Thyroid gland (tissue), 4 donors: Measurements from ENCODE around the gene NEDD4L. TPM values are rescaled to one million over a fixed set of nuclear protein-coding genes. Genes with fewer than 3 reads are reported as not detected.
A peak's percentile ranks its signal among the peaks of the same experiment; 100 is the strongest.

Experiments used
- DNase-seq, 2 donors: peaks; one replicate each; pipeline ENCODE4 v3.0.0-alpha.2; 2019
- H3K27ac ChIP-seq, 3 donors: fragments of 200-600 bp; sonication (generic); 1 replicate in 2 of 3; 2 replicates in 1 of 3; pipeline ENCODE4 v1.5.1; 2016 to 2019; ENCODE audit warnings: mild to moderate bottlenecking in 1 of 3, moderate library complexity in 1 of 3
- H3K27me3 ChIP-seq: fragments of 200-600 bp; sonication (generic); one replicate; pipeline ENCODE4 v1.5.1; 2019
- H3K36me3 ChIP-seq, 2 donors: fragments of 200-600 bp; sonication (generic); one replicate each; pipeline ENCODE4 v1.5.1; 2016 to 2019
- H3K4me1 ChIP-seq, 2 donors: fragments of 200-600 bp; sonication (generic); one replicate each; pipeline ENCODE4 v1.5.1; 2017 to 2019
- H3K4me3 ChIP-seq, 3 donors: fragments of 200-600 bp; sonication (generic); replicated peaks in 1 of 3; 1 replicate in 2 of 3; 2 replicates in 1 of 3; pipeline ENCODE4 v1.5.1; 2016; ENCODE audit warnings: mild to moderate bottlenecking in 1 of 3
- H3K9me3 ChIP-seq: fragments of 200-600 bp; sonication (generic); one replicate; pipeline ENCODE4 v1.5.1; 2017
- POLR2A ChIP-seq, 2 donors: fragments of 450-650 bp; IDR thresholded peaks; one replicate each; pipeline ENCODE4 v1.6.1; 2017; ENCODE audit warnings: antibody characterized with exemption in 2 of 2, mild to moderate bottlenecking in 2 of 2, moderate library complexity in 1 of 2
- WGBS, 2 donors: methylation state at CpG; one replicate each; pipeline ENCODE4 v1.1.5; 2017; 5-methylcytosine and 5-hydroxymethylcytosine counted together
- intact Hi-C: fragments of 100-400 bp; cut with DNase I; formaldehyde crosslinking; loops from one replicate; pipeline ENCODE4 v1.15.1; 2023
- total RNA-seq, 4 donors: library from RNA; depleted of rRNA; stranded (reverse); fragments of >200 nt; gene quantifications; one replicate each; pipeline ENCODE4 v1.2.3, GENCODE V29; 2016
- TF ChIP-seq, protein P1 (sequence below), 6 experiments: fragments of 200-600 bp in 3 of 6; fragments of 450-650 bp in 3 of 6; sonication (generic) in 3 of 6; IDR thresholded peaks; one replicate each; pipeline ENCODE4 v1.5.1; 2016 to 2019; ENCODE audit warnings: antibody characterized with exemption in 6 of 6, mild to moderate bottlenecking in 2 of 6, inconsistent platforms in 1 of 6, moderate library complexity in 1 of 6

Gene NEDD4L
- total RNA-seq, 4 donors from 2014 or later, result 61.5 to 105 (median 78.0) TPM

DNA sequence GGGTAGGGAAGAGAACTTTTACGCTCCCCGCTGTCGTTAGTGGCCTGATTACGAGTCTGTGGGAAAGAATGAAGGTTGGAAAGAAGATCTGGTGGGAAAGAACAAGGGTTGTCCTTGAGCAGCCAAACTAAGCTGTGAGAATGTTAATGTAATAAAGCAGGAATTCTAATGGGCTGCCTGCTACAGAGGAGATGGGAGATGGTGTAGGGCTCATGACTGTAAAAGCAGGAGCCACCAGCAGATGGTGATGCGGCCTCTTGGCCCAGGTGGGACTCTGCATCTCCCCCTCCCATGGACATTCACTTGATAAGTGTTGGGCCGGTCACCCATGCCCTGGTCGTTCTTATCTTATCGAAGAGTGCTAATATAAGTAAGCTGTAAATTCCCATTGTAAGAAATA lies 150.0 kb downstream of the NEDD4L start:
- 77 to 78% methylated on average over 8 of the region's 8 CpGs for WGBS, 2 donors
- intact Hi-C loops, result no loop called here

DNA sequence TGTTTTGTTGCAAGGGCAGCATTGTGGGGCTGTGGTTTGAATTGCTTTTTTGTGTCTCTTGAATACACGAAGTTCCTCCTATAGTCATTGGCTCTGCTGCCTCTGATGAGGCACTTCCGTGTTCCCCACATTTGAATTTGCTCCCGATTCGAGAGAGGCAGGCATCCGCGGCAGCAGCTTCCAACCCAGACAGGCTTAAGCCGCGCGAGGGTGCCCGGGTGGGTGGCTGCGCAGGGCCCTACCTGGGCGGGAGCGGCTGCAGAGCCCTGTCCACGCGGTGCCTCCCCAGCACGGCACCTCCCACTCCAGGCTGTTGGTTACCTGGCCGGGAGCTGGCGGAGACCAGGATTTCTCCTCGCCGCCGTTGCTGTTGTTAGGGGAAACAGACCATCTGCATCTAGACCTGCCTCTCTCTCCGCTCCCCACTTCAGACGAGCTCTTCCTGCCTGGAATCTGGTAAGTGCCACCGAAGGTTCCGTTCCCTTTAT lies 151.3 kb downstream of the NEDD4L start:
- Histone ChIP-seq H3K4me3 (peak overlapping the region in 2 of 3 donors; percentile 12 to 26), H3K4me1 (peaks cover 19 to 31% of the 10 kb centered on the region in 2 donors), H3K36me3 (no peaks in the 10 kb centered on the region), H3K27ac (peak overlapping the region in 2 of 3 donors; percentile 35 to 60), H3K9me3 (no peaks in the 10 kb centered on the region), H3K27me3 (no peaks in the 10 kb centered on the region)
- 8 to 16% methylated on average over 19 to 20 of the region's 25 CpGs for WGBS, 2 donors
- DNase-seq, result peak; percentile 70 to 79
- intact Hi-C loops, result no loop called here
- TF ChIP-seq, protein P1, sequence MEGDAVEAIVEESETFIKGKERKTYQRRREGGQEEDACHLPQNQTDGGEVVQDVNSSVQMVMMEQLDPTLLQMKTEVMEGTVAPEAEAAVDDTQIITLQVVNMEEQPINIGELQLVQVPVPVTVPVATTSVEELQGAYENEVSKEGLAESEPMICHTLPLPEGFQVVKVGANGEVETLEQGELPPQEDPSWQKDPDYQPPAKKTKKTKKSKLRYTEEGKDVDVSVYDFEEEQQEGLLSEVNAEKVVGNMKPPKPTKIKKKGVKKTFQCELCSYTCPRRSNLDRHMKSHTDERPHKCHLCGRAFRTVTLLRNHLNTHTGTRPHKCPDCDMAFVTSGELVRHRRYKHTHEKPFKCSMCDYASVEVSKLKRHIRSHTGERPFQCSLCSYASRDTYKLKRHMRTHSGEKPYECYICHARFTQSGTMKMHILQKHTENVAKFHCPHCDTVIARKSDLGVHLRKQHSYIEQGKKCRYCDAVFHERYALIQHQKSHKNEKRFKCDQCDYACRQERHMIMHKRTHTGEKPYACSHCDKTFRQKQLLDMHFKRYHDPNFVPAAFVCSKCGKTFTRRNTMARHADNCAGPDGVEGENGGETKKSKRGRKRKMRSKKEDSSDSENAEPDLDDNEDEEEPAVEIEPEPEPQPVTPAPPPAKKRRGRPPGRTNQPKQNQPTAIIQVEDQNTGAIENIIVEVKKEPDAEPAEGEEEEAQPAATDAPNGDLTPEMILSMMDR (IDR thresholded peaks at IDR 0.05), result no peak
- peak in 1 of 2 donors; percentile 55 for TF ChIP-seq POLR2A (IDR thresholded peaks at IDR 0.05)

More for the DNA sequence above, 150.0 kb downstream of the NEDD4L start:
- TF ChIP-seq POLR2A (IDR thresholded peaks at IDR 0.05), result no peak
- TF ChIP-seq, protein P1 (IDR thresholded peaks at IDR 0.05), result peak in 2 of 6 experiments; percentile 15 to 20
- DNase-seq, result no peak
- H3K4me1 ChIP-seq, result peaks cover 24 to 38% of the 10 kb centered on the region in 2 donors
- H3K4me3 ChIP-seq, result no peak overlapping the region
- H3K36me3 ChIP-seq, result no peaks in the 10 kb centered on the region
- H3K27ac ChIP-seq, result no peak overlapping the region
- H3K27me3 ChIP-seq, result no peaks in the 10 kb centered on the region
- no peaks in the 10 kb centered on the region for H3K9me3 ChIP-seq

DNA sequence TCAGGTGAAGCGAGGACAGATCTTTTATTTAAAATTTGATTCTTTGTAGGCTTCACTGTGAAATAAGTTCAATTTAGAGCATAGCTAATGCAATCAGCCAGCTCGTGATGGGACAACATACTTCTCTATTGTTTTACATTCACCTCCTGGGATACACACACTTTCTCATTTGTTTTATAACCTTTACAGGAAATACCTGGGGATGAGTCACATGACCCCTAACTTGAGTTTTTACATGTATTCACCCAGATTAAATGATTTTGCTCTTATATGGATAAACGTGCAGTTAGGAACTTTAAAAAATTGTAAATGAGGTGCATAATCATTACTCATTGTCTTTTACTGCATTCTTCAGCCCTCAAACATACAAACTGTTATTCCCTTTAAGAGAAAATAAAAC lies 152.1 kb downstream of the NEDD4L start:
- intact Hi-C loops, result no loop called here
- TF ChIP-seq, protein P1 (IDR thresholded peaks at IDR 0.05), result no peak
- no peak for TF ChIP-seq POLR2A (IDR thresholded peaks at IDR 0.05)
- H3K4me3 ChIP-seq, result no peak overlapping the region
- peaks cover 19 to 31% of the 10 kb centered on the region in 2 donors for H3K4me1 ChIP-seq
- peak overlapping the region in 2 of 3 donors; percentile 60 for H3K27ac ChIP-seq
- no peaks in the 10 kb centered on the region for H3K36me3 ChIP-seq
- no peak for DNase-seq
- no peaks in the 10 kb centered on the region for H3K27me3 ChIP-seq
- 81% methylated on average over 3 of the region's 3 CpGs for WGBS, 2 donors
- no peaks in the 10 kb centered on the region for H3K9me3 ChIP-seq

DNA sequence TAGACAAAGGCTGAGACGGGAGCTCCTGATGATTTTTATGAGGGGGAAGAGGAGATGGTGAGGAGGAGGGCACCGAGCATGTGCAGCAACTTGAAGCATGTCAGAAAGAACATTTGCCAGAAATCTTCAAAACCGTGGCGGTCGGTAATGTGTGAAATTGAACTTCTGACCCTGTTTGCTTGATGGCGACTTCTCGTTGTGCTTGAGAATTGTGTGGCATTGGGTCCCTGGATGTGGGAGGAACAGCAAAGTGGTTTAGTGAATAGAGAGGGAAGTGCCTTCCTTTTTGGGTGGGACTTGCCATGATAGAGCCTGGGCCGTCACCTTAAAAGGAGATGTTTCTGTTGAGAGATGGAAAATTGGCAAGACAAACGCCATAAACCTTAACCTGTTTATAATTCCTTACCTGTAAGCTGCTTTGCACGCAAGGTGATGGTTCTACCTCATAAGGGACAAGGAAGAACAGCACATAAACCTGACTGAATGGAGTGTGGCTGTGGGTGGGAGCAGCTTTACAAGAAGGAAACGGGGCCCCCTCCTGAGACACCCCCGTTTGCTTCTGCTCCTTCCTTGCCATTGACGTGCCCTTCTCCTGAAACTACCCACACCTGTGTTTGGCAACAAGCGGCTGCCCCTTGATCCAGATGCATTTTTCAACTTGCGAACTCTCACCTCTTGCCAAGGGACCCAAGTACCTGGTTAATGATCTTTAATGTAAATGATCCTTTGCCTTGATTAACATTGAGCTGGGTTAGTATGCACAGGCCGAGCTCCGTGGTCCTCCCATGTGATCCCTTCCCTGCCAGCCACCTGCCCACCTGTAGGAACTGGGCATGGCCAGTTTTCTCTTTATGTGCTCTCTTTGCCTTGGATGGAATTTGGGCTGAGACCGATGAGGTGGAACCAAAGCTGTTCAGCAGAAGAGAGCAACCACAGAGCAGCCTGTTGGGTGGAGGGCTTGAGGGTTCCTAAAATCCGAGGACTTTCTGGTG lies 153.2 kb downstream of the NEDD4L start:
- Histone ChIP-seq H3K4me1 (peaks cover 19 to 31% of the 10 kb centered on the region in 2 donors), H3K27me3 (no peaks in the 10 kb centered on the region), H3K36me3 (no peaks in the 10 kb centered on the region), H3K4me3 (no peak overlapping the region), H3K9me3 (no peaks in the 10 kb centered on the region), H3K27ac (peak overlapping the region; percentile 4 to 60 (median 52))
- WGBS, 2 donors, result 65 to 76% methylated on average over 18 to 19 of the region's 19 CpGs
- TF ChIP-seq, protein P1 (IDR thresholded peaks at IDR 0.05), result no peak
- TF ChIP-seq POLR2A (IDR thresholded peaks at IDR 0.05), result peak in 1 of 2 donors; percentile 13
- intact Hi-C loops, result no loop called here
- peak; percentile 49 to 58 for DNase-seq

DNA sequence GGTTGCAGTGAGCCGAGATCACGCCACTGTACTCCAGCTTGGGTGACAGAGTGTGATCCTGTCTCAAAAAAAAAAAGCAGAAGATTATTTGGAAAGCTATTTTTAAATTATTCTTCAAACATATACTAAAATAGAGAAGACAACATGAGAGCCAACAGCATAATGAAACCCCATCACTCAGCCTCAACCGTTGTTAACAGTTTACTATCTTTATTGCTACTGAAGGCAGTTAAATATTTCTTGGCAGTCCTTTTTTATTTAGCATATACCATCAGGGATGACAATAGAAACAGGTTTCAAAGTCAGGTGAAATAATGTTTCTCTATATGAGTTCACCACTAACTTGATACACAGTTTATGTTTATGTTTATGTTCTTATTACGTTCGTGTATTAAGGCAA lies 157.2 kb downstream of the NEDD4L start:
- Histone ChIP-seq H3K36me3 (no peaks in the 10 kb centered on the region), H3K27ac (peak overlapping the region in 1 of 3 donors; percentile 20), H3K4me3 (no peak overlapping the region), H3K27me3 (no peaks in the 10 kb centered on the region), H3K4me1 (peaks cover 12 to 18% of the 10 kb centered on the region in 2 donors), H3K9me3 (no peaks in the 10 kb centered on the region)
- 73 to 91% methylated on average over 5 of the region's 5 CpGs for WGBS, 2 donors
- intact Hi-C loops, result no loop called here
- TF ChIP-seq, protein P1 (IDR thresholded peaks at IDR 0.05), result no peak
- TF ChIP-seq POLR2A (IDR thresholded peaks at IDR 0.05), result no peak
- no peak for DNase-seq
